K562 (cell line): ENCODE measurements around the gene NTN1. TPM values are rescaled to one million over a fixed set of nuclear protein-coding genes. Genes with fewer than 3 reads are reported as not detected.

Experiments used
- ATAC-seq: fragments of 200-7000 bp; cut with Tn5 transposase; 3 replicates; pipeline ENCODE4 v1.9.1; 2020; ENCODE audit warnings: moderate library complexity
- BruUV-seq: library from RNA; stranded (reverse); fragments of 400-500 nt; replicated peaks from 2 replicates; lab custom pipeline; 2021; lab: Mats Ljungman, UMichigan
- CTCF ChIA-PET: fragments of 300-600 bp; formaldehyde crosslinking; extraction: SDS; loops from one replicate; lab custom pipeline; 2021; ENCODE audit warnings: low intra/inter-chr PET ratio; lab: Yijun Ruan, JAX
- POLR2A ChIA-PET: fragments of 300-600, 350-650 bp; sonication (Branson Sonifier 250); formaldehyde crosslinking; extraction: SDS; loops from one replicate; lab custom pipeline; 2021; ENCODE audit warnings: antibody characterized with exemption, inconsistent platforms; lab: Yijun Ruan, JAX
- DNase-seq, 4 experiments: peaks; one replicate each; pipeline versions ENCODE4 v3.0.0 to v3.0.0-alpha.2; 2011 to 2018; ENCODE audit warnings: low spot score in 3 of 4, mixed read lengths in 3 of 4; ENCODE audit errors: extremely low read depth in 1 of 4
- FAIRE-seq: peaks from 2 replicates; lab custom pipeline; 2011; peaks lifted over from hg19 to GRCh38; lab: Jason Lieb, UNC
- H2AFZ ChIP-seq: 2 replicates; pipeline ENCODE4 v1.6.0; 2011; ENCODE audit warnings: low read depth, low read length, control low read depth, inconsistent platforms
- H3K27ac ChIP-seq: fragments of 200-600 bp; 3 replicates; pipeline ENCODE4 v1.8.0; 2011; ENCODE audit warnings: low read depth, mild to moderate bottlenecking, control low read depth, inconsistent platforms, low read length, moderate library complexity, mixed read lengths; ENCODE audit errors: extremely low read depth
- H3K27me3 ChIP-seq, 2 experiments: fragments of 300-600 bp in 1 of 2; 2 replicates in 1 of 2; 3 replicates in 1 of 2; pipeline versions ENCODE4 v1.6.0 to v1.8.0; 2011; ENCODE audit warnings: inconsistent platforms in 2 of 2, low read length in 2 of 2, mild to moderate bottlenecking in 1 of 2, mixed read lengths in 1 of 2, moderate library complexity in 1 of 2; ENCODE audit not compliant: control insufficient read depth in 2 of 2, insufficient read depth in 2 of 2
- H3K36me3 ChIP-seq: fragments of 300-600 bp; 3 replicates; pipeline ENCODE4 v1.8.0; 2011; ENCODE audit warnings: mild to moderate bottlenecking, low read length, inconsistent platforms; ENCODE audit not compliant: control insufficient read depth, insufficient read depth
- H3K4me1 ChIP-seq, 2 experiments: fragments of 200-600 bp in 1 of 2; replicated peaks in 1 of 2; 2 replicates in 1 of 2; 3 replicates in 1 of 2; pipeline versions ENCODE4 v1.5.1 to v1.8.0; 2011; ENCODE audit warnings: inconsistent platforms in 2 of 2, low read length in 2 of 2, mild to moderate bottlenecking in 1 of 2, mixed read lengths in 1 of 2, moderate library complexity in 1 of 2; ENCODE audit not compliant: control insufficient read depth in 2 of 2, insufficient read depth in 2 of 2
- H3K4me2 ChIP-seq: 2 replicates; pipeline ENCODE4 v1.6.1; 2011; ENCODE audit warnings: low read length, control low read depth, inconsistent platforms, mixed read lengths; ENCODE audit not compliant: insufficient read depth
- H3K4me3 ChIP-seq: fragments of 200-600 bp; sonication (generic), shearing (Covaris generic); 2 replicates; pipeline ENCODE4 v1.5.1; 2016; ENCODE audit warnings: control low read depth, inconsistent platforms
- H3K79me2 ChIP-seq: fragments of 200-600 bp; 3 replicates; pipeline ENCODE4 v1.8.0; 2011; ENCODE audit warnings: low read length, inconsistent platforms; ENCODE audit not compliant: control insufficient read depth, insufficient read depth
- H3K9ac ChIP-seq, 2 experiments: 2 replicates each; pipeline versions ENCODE4 v1.6.0 to v1.6.1; 2011; ENCODE audit warnings: low read depth in 2 of 2, low read length in 2 of 2, control low read depth in 1 of 2, inconsistent platforms in 1 of 2, mild to moderate bottlenecking in 1 of 2, mixed read lengths in 1 of 2; ENCODE audit not compliant: insufficient read depth in 1 of 2
- H3K9me1 ChIP-seq: one replicate; pipeline ENCODE4 v1.6.0; 2011; ENCODE audit warnings: inconsistent platforms, mild to moderate bottlenecking, low read length, moderate library complexity; ENCODE audit not compliant: control insufficient read depth, insufficient read depth
- H3K9me3 ChIP-seq: replicated peaks from 2 replicates; pipeline ENCODE4 v1.5.1; 2011; ENCODE audit warnings: low read depth, low read length, inconsistent platforms; ENCODE audit not compliant: control insufficient read depth, insufficient read depth
- H4K20me1 ChIP-seq: replicated peaks from 2 replicates; pipeline ENCODE4 v1.6.1; 2011; ENCODE audit warnings: low read length, inconsistent platforms, mixed read lengths; ENCODE audit not compliant: control insufficient read depth, insufficient read depth
- E2F3 ChIP-seq: fragments of 250-450 bp; sonication (Bioruptor Pico); IDR thresholded peaks from 2 replicates; pipeline ENCODE4 v1.4.0; 2020; ENCODE audit warnings: mild to moderate bottlenecking
- HEY1 ChIP-seq: fragments of 250-450 bp; sonication (Bioruptor Pico); IDR thresholded peaks from 2 replicates; pipeline ENCODE4 v1.5.0; 2020; ENCODE audit warnings: mild to moderate bottlenecking, moderate library complexity, borderline replicate concordance
- LARP7 ChIP-seq: fragments of 450-650 bp; IDR thresholded peaks from 2 replicates; pipeline ENCODE4 v1.6.1; 2016
- MAFG ChIP-seq: fragments of 450-650 bp; conservative IDR thresholded peaks from 2 replicates; pipeline ENCODE4 v1.6.1; 2016; ENCODE audit warnings: missing genetic modification characterization, missing compliant biosample characterization
- NCOA1 ChIP-seq: fragments of 450-650 bp; IDR thresholded peaks from 2 replicates; pipeline ENCODE4 v1.6.1; 2016; ENCODE audit warnings: low read depth
- NCOA4 ChIP-seq: fragments of 450-650 bp; IDR thresholded peaks from 2 replicates; pipeline ENCODE4 v1.6.1; 2018; ENCODE audit warnings: mild to moderate bottlenecking; ENCODE audit not compliant: partially characterized antibody
- NR2F6 ChIP-seq: fragments of 450-650 bp; formaldehyde crosslinking; IDR thresholded peaks from 2 replicates; pipeline ENCODE4 v1.4.0; 2020; ENCODE audit warnings: mild to moderate bottlenecking
- PCBP2 ChIP-seq: fragments of 200-400 bp; formaldehyde crosslinking; IDR thresholded peaks from 2 replicates; pipeline ENCODE4 v1.6.1; 2018; ENCODE audit warnings: low read length, low read depth, mild to moderate bottlenecking, moderate library complexity; ENCODE audit not compliant: poor library complexity, severe bottlenecking
- POLR2H ChIP-seq: IDR thresholded peaks from 2 replicates; pipeline ENCODE4 v1.6.1; 2016; ENCODE audit warnings: missing genetic modification characterization, low read depth, mild to moderate bottlenecking, control low read depth, missing compliant biosample characterization, moderate library complexity
- RBM15 ChIP-seq: fragments of 200-400 bp; formaldehyde crosslinking; IDR thresholded peaks from 2 replicates; pipeline ENCODE4 v1.6.1; 2018; ENCODE audit warnings: mild to moderate bottlenecking, low read length, moderate library complexity; ENCODE audit not compliant: insufficient read depth
- TCF7L2 ChIP-seq: fragments of 150-350 bp; IDR thresholded peaks from 2 replicates; pipeline ENCODE4 v1.6.1; 2016; ENCODE audit warnings: low read depth, mild to moderate bottlenecking, low read length, moderate library complexity
- ZNF143 ChIP-seq: sonication (generic); formaldehyde crosslinking; IDR thresholded peaks from 2 replicates; pipeline ENCODE4 v1.9.0; 2022; ENCODE audit warnings: mild to moderate bottlenecking, missing genetic modification reagents
- ZNF311 ChIP-seq: fragments of 250-450 bp; sonication (Bioruptor Pico); IDR thresholded peaks from 2 replicates; pipeline ENCODE4 v1.4.0; 2020; ENCODE audit warnings: mild to moderate bottlenecking, moderate library complexity
- ZNF766 ChIP-seq: fragments of 200-800 bp; sonication (Bioruptor generic); conservative IDR thresholded peaks from 2 replicates; pipeline ENCODE4 v1.6.1; 2016; ENCODE audit warnings: missing genetic modification characterization, missing compliant biosample characterization
- ZNF778 ChIP-seq: fragments of 450-650 bp; formaldehyde crosslinking; IDR thresholded peaks from 2 replicates; pipeline ENCODE4 v1.4.0; 2020; ENCODE audit warnings: mild to moderate bottlenecking, moderate library complexity
- WGBS: fragments of 100-300 bp; shearing (Covaris generic); methylation state at CpG from one replicate; pipeline ENCODE4 v1.1.6; 2016; ENCODE audit warnings: low coverage, mixed read lengths; ENCODE audit not compliant: insufficient coverage; ENCODE audit errors: missing lambda C conversion rate; 5-methylcytosine and 5-hydroxymethylcytosine counted together
- in situ Hi-C: fragments of 300-500 bp; cut with MboI; formaldehyde crosslinking; loops from 4 replicates; pipeline ENCODE4 v1.15.0; 2018; ENCODE audit warnings: inconsistent platforms, mixed read lengths
- intact Hi-C: fragments of 100-400 bp; cut with micrococcal nuclease; formaldehyde crosslinking; loops from 2 replicates; pipeline ENCODE4 v1.14.2; 2022
- polyA plus RNA-seq, 8 experiments: library from polyadenylated mRNA; depleted of rRNA in 4 of 8; stranded (reverse) in 5 of 8; unstranded in 3 of 8; fragments of >200 nt; fragmentation: Nextera tagmentation in 2 of 8; fragmentation: Illumina TruSeq in 1 of 8; extraction: Ambion mirVana in 2 of 8; extraction: Trizol in 1 of 8; gene quantifications; 2 replicates each; pipeline versions ENCODE4 v1.2.1 to v1.2.3, GENCODE V29; 2011 to 2014; ENCODE audit warnings: inconsistent platforms in 1 of 8, missing spikeins in 1 of 8
- total RNA-seq, 7 experiments: library from RNA; depleted of rRNA in 6 of 7; stranded (reverse); fragments of >200 nt in 6 of 7; fragmentation: Illumina TruSeq in 2 of 7; extraction: Trizol in 2 of 7; gene quantifications; 2 replicates each; pipeline versions ENCODE4 v1.2.1 to v1.2.3, GENCODE V29; 2011 to 2021; ENCODE audit warnings: low replicate concordance in 1 of 7

Gene NTN1
- total and polyA plus RNA-seq, 9 of the 15 experiments (the other 6 are each of a cell fraction or from before 2014, with no cell fraction given) = 0.02 TPM; not detected in 8

- H3K27ac ChIP-seq = no peak overlapping the region
- H3K9me3 ChIP-seq = no peaks in the 10 kb centered on the region; the same call in 1 of the 2 replicates
- no peak overlapping the region for H3K4me2 ChIP-seq
- no peak for TF ChIP-seq LARP7
- no peak for TF ChIP-seq TCF7L2
- no peak for TF ChIP-seq NCOA4
- TF ChIP-seq NR2F6 (CRISPR knock-in tag) = no peak
- TF ChIP-seq ZNF143 (CRISPR knock-in tag) = no peak
- no peak for TF ChIP-seq ZNF311 (CRISPR knock-in tag)
- no peak for TF ChIP-seq ZNF778
- no peak for TF ChIP-seq ZNF766 (CRISPR knock-in tag)
- no peak for TF ChIP-seq HEY1 (CRISPR knock-in tag)
- no peak for TF ChIP-seq MAFG (tag)
- no peak for TF ChIP-seq E2F3
- TF ChIP-seq PCBP2 = no peak
- no peak for TF ChIP-seq RBM15
- TF ChIP-seq POLR2H (tag) = no peak
- TF ChIP-seq NCOA1 = no peak
- TF ChIP-seq, all 486 proteins: peak for 0
- H3K4me3 ChIP-seq = no peak overlapping the region
- H3K9me1 ChIP-seq = no peaks in the 10 kb centered on the region
- POLR2A ChIA-PET = no interaction called here
- H3K36me3 ChIP-seq = no peaks in the 10 kb centered on the region
- no peaks in the 10 kb centered on the region for H3K4me1 ChIP-seq
- intact Hi-C loops (no loop called here), in situ Hi-C loops (no loop called here)
- no peak overlapping the region for H3K9ac ChIP-seq
- no TSS peak for BruUV-seq
- CTCF ChIA-PET = no interaction called here
- 2% methylated on average over 14 of the region's 15 CpGs for WGBS
- H2AFZ ChIP-seq = no peak overlapping the region
- FAIRE-seq = no peak
- no peaks in the 10 kb centered on the region; the same call in 1 of the 2 replicates for H4K20me1 ChIP-seq
- ATAC-seq = no peak
- H3K79me2 ChIP-seq = no peaks in the 10 kb centered on the region
- no peak for DNase-seq
- H3K27me3 ChIP-seq = peaks cover 0 to 10% of the 10 kb centered on the region in 2 experiments; a peak in 2 of 5 replicates
Observed at GRCh38 chr17:9121186-9121820, 100.0 kb downstream of the NTN1 start.
